DOHH2 (cell line): ENCODE data around the gene TMX2.

Experiments
- CTCF ChIP-seq: fragments of 200-600 bp; sonication (generic); IDR thresholded peaks from one replicate; pipeline ENCODE4 v1.5.1; 2014; ENCODE audit warnings: antibody characterized with exemption, mild to moderate bottlenecking, low read depth, low read length; ENCODE audit not compliant: poor library complexity, severe bottlenecking
- EZH2phosphoT487 ChIP-seq: fragments of 200-600 bp; sonication (generic); IDR thresholded peaks from 2 replicates; pipeline ENCODE4 v1.6.1; 2017; ENCODE audit warnings: borderline replicate concordance, mild to moderate bottlenecking, antibody characterized with exemption, low read length, moderate library complexity, mixed read lengths

- no peak for TF ChIP-seq CTCF
- no peak for TF ChIP-seq EZH2phosphoT487
These were observed 63.1 kb downstream of the TMX2 start for GRCh38 chr11:57775491-57775890.
